ENCODE measurements around the gene RFPL3.
"Not testable (repeated sequence)": the region's sequence is repeated elsewhere in the genome, so short reads cannot be mapped to it uniquely, and the experiment has no call there.

RFPL3 gene

GRCh38 chr22:32331236-32331917 lies 26.3 kb upstream of the RFPL3 start:
- no peak for DNase-seq (ENCODE audit: low read depth, low spot score)

GRCh38 chr22:32331918-32332725 lies 25.5 kb upstream of the RFPL3 start:
- no peak for DNase-seq (ENCODE audit: low read depth, low spot score)

- DNase-seq (ENCODE audit: low read depth, low spot score), result no peak
These were observed 24.4 kb upstream of the RFPL3 start for GRCh38 chr22:32333141-32333768.

GRCh38 chr22:32333769-32334659 lies 23.7 kb upstream of the RFPL3 start:
- DNase-seq (ENCODE audit: low read depth, low spot score), result no peak

GRCh38 chr22:32334660-32335365 lies 22.9 kb upstream of the RFPL3 start:
- no peak for DNase-seq (ENCODE audit: low read depth, low spot score)

- no peak for DNase-seq (ENCODE audit: low read depth, low spot score)
These were observed 22.2 kb upstream of the RFPL3 start for GRCh38 chr22:32335471-32335870.

GRCh38 chr22:32336121-32336603 lies 21.5 kb upstream of the RFPL3 start:
- no peak for DNase-seq (ENCODE audit: low read depth, low spot score)

- DNase-seq (ENCODE audit: low read depth, low spot score), result no peak
These were observed 20.8 kb upstream of the RFPL3 start for GRCh38 chr22:32336771-32337424.

- DNase-seq (ENCODE audit: low read depth, low spot score), result not testable (repeated sequence)
These were observed 20.2 kb upstream of the RFPL3 start for GRCh38 chr22:32337425-32337824.

- no peak for DNase-seq (ENCODE audit: low read depth, low spot score)
These were observed 18.9 kb upstream of the RFPL3 start for GRCh38 chr22:32338757-32339156.

GRCh38 chr22:32339190-32340012 lies 18.3 kb upstream of the RFPL3 start:
- no peak for DNase-seq (ENCODE audit: low read depth, low spot score)

GRCh38 chr22:32340411-32340810 lies 17.3 kb upstream of the RFPL3 start:
- no peak for DNase-seq (ENCODE audit: low read depth, low spot score)

- no peak for DNase-seq (ENCODE audit: low read depth, low spot score)
These were observed 16.4 kb upstream of the RFPL3 start for GRCh38 chr22:32341122-32341740.

- DNase-seq (ENCODE audit: low read depth, low spot score), result no peak
These were observed 14.7 kb upstream of the RFPL3 start for GRCh38 chr22:32342977-32343376.

GRCh38 chr22:32343941-32344340 lies 13.7 kb upstream of the RFPL3 start:
- no peak for DNase-seq (ENCODE audit: low read depth, low spot score)

- DNase-seq (ENCODE audit: low read depth, low spot score), result no peak
These were observed 9.5 kb upstream of the RFPL3 start for GRCh38 chr22:32348031-32348611.

GRCh38 chr22:32351875-32352274 lies 5.8 kb upstream of the RFPL3 start:
- DNase-seq (ENCODE audit: low read depth, low spot score), result not testable (repeated sequence)

GRCh38 chr22:32352681-32353080 lies 5.0 kb upstream of the RFPL3 start:
- no peak for DNase-seq (ENCODE audit: low read depth, low spot score)

- no peak for DNase-seq (ENCODE audit: low read depth, low spot score)
These were observed 4.4 kb upstream of the RFPL3 start for GRCh38 chr22:32353292-32353691.

Measured in brain pericyte (primary cell).